ENCODE measurements around the gene MYMX. TPM values are rescaled to one million over a fixed set of nuclear protein-coding genes. Genes with fewer than 3 reads are reported as not detected.

The MYMX gene
- total and polyA plus RNA-seq, 2 of the 4 experiments (the other 2 are of a cell fraction) = not detected

DNA sequence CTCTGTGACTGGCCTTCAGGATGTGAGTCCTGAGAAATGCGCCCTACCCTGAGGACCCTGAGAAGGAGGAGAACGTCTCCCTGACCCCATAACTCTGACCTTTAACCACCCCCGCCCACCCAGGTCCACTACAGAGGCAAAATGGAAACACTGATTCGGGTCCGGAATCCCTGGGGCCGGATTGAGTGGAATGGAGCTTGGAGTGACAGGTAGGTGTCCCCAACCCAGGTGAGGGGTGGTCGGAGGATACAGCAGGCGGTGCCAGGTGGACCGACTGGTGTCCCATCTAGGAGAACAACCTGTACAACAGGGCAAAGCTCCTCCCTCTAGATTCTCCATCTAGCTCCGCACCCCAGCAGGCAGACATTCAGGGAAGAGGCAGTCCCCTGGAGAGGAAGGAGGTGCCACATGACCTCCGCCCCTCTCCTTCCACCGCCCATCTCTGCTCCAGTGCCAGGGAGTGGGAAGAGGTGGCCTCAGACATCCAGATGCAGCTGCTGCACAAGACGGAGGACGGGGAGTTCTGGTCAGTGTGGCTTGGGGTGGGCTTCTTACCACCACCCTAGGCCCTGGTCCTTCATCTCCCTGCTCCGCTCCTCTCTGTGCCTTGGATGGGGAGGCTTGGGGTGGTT lies 40.5 kb upstream of the MYMX start:
- no peak overlapping the region for H4K91ac ChIP-seq (ENCODE audit: insufficient read depth, low read depth, low read length)
- H3K23ac ChIP-seq (ENCODE audit: low read depth, low read length) = no peak overlapping the region
- H3K56ac ChIP-seq (ENCODE audit: extremely low read depth, insufficient read depth, low read length) = no peak overlapping the region
- H3K4ac ChIP-seq (ENCODE audit: low read depth, low read length) = no peak overlapping the region
- no CpG with 5 or more reads among the region's 15 CpGs for WGBS, 2 experiments (ENCODE audit: extremely low coverage in 2 of 2, insufficient read length in 1 of 2)
- POLR2A ChIA-PET (ENCODE audit: unreplicated experiment) = no interaction called here
- dilution Hi-C loops (cut with HindIII; ENCODE audit: low sequenced_read_pairs, unreplicated experiment) (no loop called here), intact Hi-C loops (cut with micrococcal nuclease) (no loop called here), in situ Hi-C loops (cut with MboI; ENCODE audit: low sequenced_read_pairs) (no loop called here)
- peaks cover 9% of the 10 kb centered on the region; the same call in 1 of the 2 replicates for H3K9me1 ChIP-seq (ENCODE audit: insufficient read depth, low read length)
- no peak for DNase-seq
- CTCF ChIA-PET = no interaction called here
- H2AK5ac ChIP-seq (ENCODE audit: low read depth, low read length) = peak overlapping the region; percentile 33
- H3K9me3 ChIP-seq (ENCODE audit: control insufficient read depth, insufficient read depth, low read length) = no peaks in the 10 kb centered on the region
- BruUV-seq (replicated peaks) = no TSS peak
- H3K27ac ChIP-seq (ENCODE audit: insufficient read depth, low read length) = no peak overlapping the region
- H4K8ac ChIP-seq (ENCODE audit: low read depth in 2 of 2, low read length in 2 of 2) = no peak overlapping the region
- H4K5ac ChIP-seq (ENCODE audit: low read depth, low read length) = no peak overlapping the region
- peak overlapping the region; percentile 5 for H2AK9ac ChIP-seq (replicated peaks; ENCODE audit: low read depth, low read length, poor library complexity)
- peaks cover 2% of the 10 kb centered on the region; the same call in 1 of the 2 replicates for H3K27me3 ChIP-seq (ENCODE audit: control insufficient read depth, insufficient read depth, low read length)
- H4K20me1 ChIP-seq (ENCODE audit: insufficient read depth, low read length) = no peaks in the 10 kb centered on the region; the same call in 1 of the 2 replicates
- no peak overlapping the region for H2BK15ac ChIP-seq (ENCODE audit: low read depth, low read length)
- no peak overlapping the region for H2BK5ac ChIP-seq (ENCODE audit: low read depth, low read length, poor library complexity, severe bottlenecking)
- no peak overlapping the region for H2BK120ac ChIP-seq (ENCODE audit: low read depth, low read length)
- H2AFZ ChIP-seq (replicated peaks; ENCODE audit: low read length, poor library complexity) = no peak overlapping the region
- no peak overlapping the region for H3K4me2 ChIP-seq (ENCODE audit: low read depth, low read length)
- no peak overlapping the region for H3K18ac ChIP-seq (ENCODE audit: low read depth, low read length)
- H3K4me1 ChIP-seq (ENCODE audit: control insufficient read depth, insufficient read depth, low read length) = 0 out of 2 replicates have a peak, but pooled peaks cover 2% of the 10 kb centered on the region
- H2BK20ac ChIP-seq (ENCODE audit: low read depth, low read length) = no peak overlapping the region
- no peaks in the 10 kb centered on the region for H3K36me3 ChIP-seq (ENCODE audit: control insufficient read depth, insufficient read depth, low read length)
- no peak overlapping the region for H3K14ac ChIP-seq (replicated peaks; ENCODE audit: low read depth, low read length)
- TF ChIP-seq CHD1 (IDR thresholded peaks at IDR 0.05; ENCODE audit: low read depth, low read length) = no peak
- no peak for TF ChIP-seq MXI1 (IDR thresholded peaks at IDR 0.05; ENCODE audit: borderline replicate concordance, low read depth, low read length)
- no peak for TF ChIP-seq USF2 (IDR thresholded peaks at IDR 0.05; ENCODE audit: low read depth, low read length)
- no peak for TF ChIP-seq NFE2L2 (IDR thresholded peaks at IDR 0.05; ENCODE audit: low read depth, low read length)
- H3K79me1 ChIP-seq (ENCODE audit: low read depth in 1 of 2, low read length in 2 of 2) = no peaks in the 10 kb centered on the region
- H3K4me3 ChIP-seq (ENCODE audit: insufficient read depth, low read depth, low read length) = no peak overlapping the region
- no peak for ATAC-seq (ENCODE audit: low read depth)
- H3K9ac ChIP-seq (ENCODE audit: low read depth, low read length) = no peak overlapping the region

Measured in IMR-90 (cell line).